Measurements from ENCODE around the gene COL18A1.
A peak's percentile ranks its signal among the peaks of the same experiment; 100 is the strongest.

The COL18A1 gene

GRCh38 chr21:45450423-45451090 lies 45.6 kb downstream of the COL18A1 start:
- peak overlapping the region; percentile 43 for H2BK12ac ChIP-seq (ENCODE audit: low read length)
- H3K9ac ChIP-seq (ENCODE audit: low read depth, low read length, poor library complexity) = peak overlapping the region; percentile 5
- H3K23ac ChIP-seq (ENCODE audit: low read depth, low read length, poor library complexity) = no peak overlapping the region
- peak overlapping the region; percentile 6 for H3K14ac ChIP-seq (ENCODE audit: low read length)
- H3K18ac ChIP-seq (ENCODE audit: low read length) = peak overlapping the region; percentile 48
- peaks cover 0 to 8% of the 10 kb centered on the region in 2 donors for H3K4me1 ChIP-seq (ENCODE audit: control insufficient read depth in 2 of 2, insufficient read depth in 1 of 2, low read depth in 1 of 2, low read length in 2 of 2)
- H2BK15ac ChIP-seq (ENCODE audit: low read length) = no peak overlapping the region
- H4K8ac ChIP-seq (ENCODE audit: low read depth, low read length) = no peak overlapping the region
- no peak for DNase-seq (ENCODE audit: low spot score)
- H2BK120ac ChIP-seq (ENCODE audit: low read depth, low read length) = no peak overlapping the region
- H3K79me1 ChIP-seq (ENCODE audit: low read depth, low read length) = peaks cover 10% of the 10 kb centered on the region
- H3K4me3 ChIP-seq (ENCODE audit: low read length in 2 of 2) = no peak overlapping the region
- no peak overlapping the region for H3K4me2 ChIP-seq (ENCODE audit: insufficient read depth, low read length, poor library complexity, severe bottlenecking)
- H2AFZ ChIP-seq (ENCODE audit: low read length) = no peak overlapping the region
- H3K4ac ChIP-seq (ENCODE audit: low read length) = no peak overlapping the region
- H3K36me3 ChIP-seq (replicated peaks in 1 of 2; ENCODE audit: control insufficient read depth in 2 of 2, insufficient read depth in 2 of 2, low read length in 2 of 2) = peaks cover 0 to 7% of the 10 kb centered on the region in 2 donors
- H3K27me3 ChIP-seq (ENCODE audit: control insufficient read depth in 3 of 3, insufficient read depth in 3 of 3, low read depth in 1 of 3, low read length in 3 of 3) = no peaks in the 10 kb centered on the region
- no peak overlapping the region for H3K27ac ChIP-seq (replicated peaks; ENCODE audit: low read length)
- peak overlapping the region; percentile 40 for H2AK5ac ChIP-seq (ENCODE audit: low read depth, low read length)
- H4K91ac ChIP-seq (ENCODE audit: low read depth, low read length, poor library complexity) = no peak overlapping the region
- no CpG with 5 or more reads among the region's 24 CpGs for WGBS, 2 donors (ENCODE audit: extremely low coverage in 2 of 2, insufficient read length in 2 of 2, insufficient replicate concordance in 1 of 2)
- H2BK5ac ChIP-seq (ENCODE audit: low read length) = no peak overlapping the region
- H3K9me3 ChIP-seq (replicated peaks in 1 of 2; ENCODE audit: control insufficient read depth in 2 of 2, insufficient read depth in 1 of 2, low read depth in 1 of 2, low read length in 2 of 2) = peaks cover 5 to 14% of the 10 kb centered on the region in 2 donors

GRCh38 chr21:45451091-45451740 lies 46.3 kb downstream of the COL18A1 start:
- Histone ChIP-seq H3K27ac (replicated peaks; ENCODE audit: low read length) (no peak overlapping the region), H3K36me3 (replicated peaks in 1 of 2; ENCODE audit: control insufficient read depth in 2 of 2, insufficient read depth in 2 of 2, low read length in 2 of 2) (peaks cover 0 to 5% of the 10 kb centered on the region in 2 donors), H3K4ac (ENCODE audit: low read length) (no peak overlapping the region), H4K8ac (ENCODE audit: low read depth, low read length) (no peak overlapping the region), H3K27me3 (ENCODE audit: control insufficient read depth in 3 of 3, insufficient read depth in 3 of 3, low read depth in 1 of 3, low read length in 3 of 3) (no peaks in the 10 kb centered on the region), H2BK12ac (ENCODE audit: low read length) (no peak overlapping the region), H3K4me1 (ENCODE audit: control insufficient read depth in 2 of 2, insufficient read depth in 1 of 2, low read depth in 1 of 2, low read length in 2 of 2) (peaks cover 0 to 8% of the 10 kb centered on the region in 2 donors), H3K23ac (ENCODE audit: low read depth, low read length, poor library complexity) (no peak overlapping the region), H2AFZ (ENCODE audit: low read length) (no peak overlapping the region), H3K4me3 (ENCODE audit: low read length in 2 of 2) (no peak overlapping the region), H3K9ac (ENCODE audit: low read depth, low read length, poor library complexity) (no peak overlapping the region), H3K79me1 (ENCODE audit: low read depth, low read length) (peaks cover 8% of the 10 kb centered on the region), H2BK15ac (ENCODE audit: low read length) (no peak overlapping the region), H4K91ac (ENCODE audit: low read depth, low read length, poor library complexity) (no peak overlapping the region), H3K14ac (ENCODE audit: low read length) (peak overlapping the region; percentile 6), H3K18ac (ENCODE audit: low read length) (peak overlapping the region; percentile 48), H2BK5ac (ENCODE audit: low read length) (peak overlapping the region; percentile 58), H3K4me2 (ENCODE audit: insufficient read depth, low read length, poor library complexity, severe bottlenecking) (no peak overlapping the region), H2BK120ac (ENCODE audit: low read depth, low read length) (no peak overlapping the region), H3K9me3 (replicated peaks in 1 of 2; ENCODE audit: control insufficient read depth in 2 of 2, insufficient read depth in 1 of 2, low read depth in 1 of 2, low read length in 2 of 2) (peaks cover 5 to 12% of the 10 kb centered on the region in 2 donors), H2AK5ac (ENCODE audit: low read depth, low read length) (peak overlapping the region; percentile 40)
- DNase-seq (ENCODE audit: low spot score) = no peak
- no CpG with 5 or more reads among the region's 20 CpGs for WGBS, 2 donors (ENCODE audit: extremely low coverage in 2 of 2, insufficient read length in 2 of 2, insufficient replicate concordance in 1 of 2)

GRCh38 chr21:45451771-45452182 lies 46.8 kb downstream of the COL18A1 start:
- no peak overlapping the region for H3K4me2 ChIP-seq (ENCODE audit: insufficient read depth, low read length, poor library complexity, severe bottlenecking)
- no peak overlapping the region for H3K14ac ChIP-seq (ENCODE audit: low read length)
- whole genome bisulfite sequencing, 2 donors (ENCODE audit: extremely low coverage in 2 of 2, insufficient read length in 2 of 2, insufficient replicate concordance in 1 of 2) = no CpG with 5 or more reads among the region's 12 CpGs
- H2AK5ac ChIP-seq (ENCODE audit: low read depth, low read length) = no peak overlapping the region
- H3K9ac ChIP-seq (ENCODE audit: low read depth, low read length, poor library complexity) = no peak overlapping the region
- DNase-seq (ENCODE audit: low spot score) = no peak
- no peak overlapping the region for H2BK5ac ChIP-seq (ENCODE audit: low read length)
- no peak overlapping the region for H2BK15ac ChIP-seq (ENCODE audit: low read length)
- no peak overlapping the region for H3K4ac ChIP-seq (ENCODE audit: low read length)
- no peak overlapping the region for H3K18ac ChIP-seq (ENCODE audit: low read length)
- H2AFZ ChIP-seq (ENCODE audit: low read length) = no peak overlapping the region
- peaks cover 0 to 5% of the 10 kb centered on the region in 2 donors for H3K36me3 ChIP-seq (replicated peaks in 1 of 2; ENCODE audit: control insufficient read depth in 2 of 2, insufficient read depth in 2 of 2, low read length in 2 of 2)
- no peaks in the 10 kb centered on the region for H3K27me3 ChIP-seq (ENCODE audit: control insufficient read depth in 3 of 3, insufficient read depth in 3 of 3, low read depth in 1 of 3, low read length in 3 of 3)
- peaks cover 8% of the 10 kb centered on the region for H3K79me1 ChIP-seq (ENCODE audit: low read depth, low read length)
- H3K4me3 ChIP-seq (ENCODE audit: low read length in 2 of 2) = no peak overlapping the region
- no peak overlapping the region for H4K8ac ChIP-seq (ENCODE audit: low read depth, low read length)
- H3K4me1 ChIP-seq (ENCODE audit: control insufficient read depth in 2 of 2, insufficient read depth in 1 of 2, low read depth in 1 of 2, low read length in 2 of 2) = peaks cover 0 to 8% of the 10 kb centered on the region in 2 donors
- H3K9me3 ChIP-seq (replicated peaks in 1 of 2; ENCODE audit: control insufficient read depth in 2 of 2, insufficient read depth in 1 of 2, low read depth in 1 of 2, low read length in 2 of 2) = peaks cover 3 to 12% of the 10 kb centered on the region in 2 donors
- H4K91ac ChIP-seq (ENCODE audit: low read depth, low read length, poor library complexity) = no peak overlapping the region
- H3K27ac ChIP-seq (replicated peaks; ENCODE audit: low read length) = no peak overlapping the region
- no peak overlapping the region for H3K23ac ChIP-seq (ENCODE audit: low read depth, low read length, poor library complexity)
- H2BK120ac ChIP-seq (ENCODE audit: low read depth, low read length) = no peak overlapping the region
- H2BK12ac ChIP-seq (ENCODE audit: low read length) = no peak overlapping the region

- Histone ChIP-seq H3K4me2 (ENCODE audit: insufficient read depth, low read length, poor library complexity, severe bottlenecking) (no peak overlapping the region), H3K14ac (ENCODE audit: low read length) (no peak overlapping the region), H3K4me1 (ENCODE audit: control insufficient read depth in 2 of 2, insufficient read depth in 1 of 2, low read depth in 1 of 2, low read length in 2 of 2) (peaks cover 0 to 11% of the 10 kb centered on the region in 2 donors), H3K79me1 (ENCODE audit: low read depth, low read length) (peaks cover 10% of the 10 kb centered on the region), H2BK5ac (ENCODE audit: low read length) (no peak overlapping the region), H3K27ac (replicated peaks; ENCODE audit: low read length) (no peak overlapping the region), H2AK5ac (ENCODE audit: low read depth, low read length) (no peak overlapping the region), H2BK12ac (ENCODE audit: low read length) (no peak overlapping the region), H2BK15ac (ENCODE audit: low read length) (no peak overlapping the region), H4K8ac (ENCODE audit: low read depth, low read length) (no peak overlapping the region), H3K4ac (ENCODE audit: low read length) (no peak overlapping the region), H4K91ac (ENCODE audit: low read depth, low read length, poor library complexity) (no peak overlapping the region), H3K18ac (ENCODE audit: low read length) (no peak overlapping the region), H3K36me3 (replicated peaks in 1 of 2; ENCODE audit: control insufficient read depth in 2 of 2, insufficient read depth in 2 of 2, low read length in 2 of 2) (peaks cover 0 to 5% of the 10 kb centered on the region in 2 donors), H2BK120ac (ENCODE audit: low read depth, low read length) (no peak overlapping the region), H2AFZ (ENCODE audit: low read length) (no peak overlapping the region), H3K4me3 (ENCODE audit: low read length in 2 of 2) (no peak overlapping the region), H3K9me3 (replicated peaks in 1 of 2; ENCODE audit: control insufficient read depth in 2 of 2, insufficient read depth in 1 of 2, low read depth in 1 of 2, low read length in 2 of 2) (peaks cover 0 to 10% of the 10 kb centered on the region in 2 donors), H3K27me3 (ENCODE audit: control insufficient read depth in 3 of 3, insufficient read depth in 3 of 3, low read depth in 1 of 3, low read length in 3 of 3) (peaks cover 0 to 2% (median 0%) of the 10 kb centered on the region in 3 experiments), H3K23ac (ENCODE audit: low read depth, low read length, poor library complexity) (no peak overlapping the region), H3K9ac (ENCODE audit: low read depth, low read length, poor library complexity) (no peak overlapping the region)
- no CpG with 5 or more reads among the region's 7 CpGs for WGBS, 2 donors (ENCODE audit: extremely low coverage in 2 of 2, insufficient read length in 2 of 2, insufficient replicate concordance in 1 of 2)
- no peak for DNase-seq (ENCODE audit: low spot score)
Observed at GRCh38 chr21:45452696-45453307, 47.8 kb downstream of the COL18A1 start.
